ENCODE measurements around the gene CDHR1. TPM values are rescaled to one million over a fixed set of nuclear protein-coding genes. Genes with fewer than 3 reads are reported as not detected.
"Not testable (repeated sequence)": the region's sequence is repeated elsewhere in the genome, so short reads cannot be mapped to it uniquely, and the experiment has no call there.

CDHR1 gene
- total RNA-seq, 1 experiment from 2014 or later, result 5.0 TPM

- POLR2A ChIA-PET, result not testable (repeated sequence)
Observed at GRCh38 chr10:84168382-84168781, 26.0 kb upstream of the CDHR1 start.

DNA sequence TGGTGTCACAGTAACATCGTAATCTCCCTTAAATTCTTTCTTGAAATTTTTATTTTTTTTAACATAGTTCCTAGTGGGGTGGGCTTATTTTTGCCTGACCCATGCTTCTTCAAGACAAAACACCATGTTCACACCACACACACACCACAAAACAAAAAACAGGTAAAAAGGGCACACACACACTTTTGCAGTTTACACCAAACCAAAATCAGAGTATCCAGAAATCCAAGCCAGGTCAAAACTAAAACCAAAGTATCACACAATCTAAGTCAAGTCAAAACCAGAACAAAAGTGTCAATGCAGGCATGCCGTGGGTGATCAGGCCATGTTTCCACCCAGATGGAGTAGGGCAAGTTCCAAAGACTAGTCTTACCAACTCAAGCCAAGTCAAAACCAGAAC is 23.1 kb upstream of the CDHR1 start:
- ATAC-seq; CTCF ChIA-PET; DNase-seq (ENCODE audit: low spot score); H3K4me1 Mint-ChIP-seq; H3K27ac Mint-ChIP-seq; H3K4me3 Mint-ChIP-seq; H3K27me3 Mint-ChIP-seq (ENCODE audit: low read depth); H3K9me3 Mint-ChIP-seq; H3K36me3 Mint-ChIP-seq: not testable (repeated sequence)
- POLR2A ChIA-PET, result interaction anchor here (0.6 kb wide), 1 partner anchor 1056 kb away, joined by 7 read pairs; no protein-coding TSS in a partner anchor

More at GRCh38 chr10:84168382-84168781, 26.0 kb upstream of the CDHR1 start:
- H3K27me3 Mint-ChIP-seq (ENCODE audit: low read depth); H3K9me3 Mint-ChIP-seq; H3K4me3 Mint-ChIP-seq; H3K36me3 Mint-ChIP-seq; H3K27ac Mint-ChIP-seq; DNase-seq (ENCODE audit: low spot score); CTCF ChIA-PET; ATAC-seq: not testable (repeated sequence)
- H3K4me1 Mint-ChIP-seq, result peaks cover 32% of the 10 kb centered on the region

DNA sequence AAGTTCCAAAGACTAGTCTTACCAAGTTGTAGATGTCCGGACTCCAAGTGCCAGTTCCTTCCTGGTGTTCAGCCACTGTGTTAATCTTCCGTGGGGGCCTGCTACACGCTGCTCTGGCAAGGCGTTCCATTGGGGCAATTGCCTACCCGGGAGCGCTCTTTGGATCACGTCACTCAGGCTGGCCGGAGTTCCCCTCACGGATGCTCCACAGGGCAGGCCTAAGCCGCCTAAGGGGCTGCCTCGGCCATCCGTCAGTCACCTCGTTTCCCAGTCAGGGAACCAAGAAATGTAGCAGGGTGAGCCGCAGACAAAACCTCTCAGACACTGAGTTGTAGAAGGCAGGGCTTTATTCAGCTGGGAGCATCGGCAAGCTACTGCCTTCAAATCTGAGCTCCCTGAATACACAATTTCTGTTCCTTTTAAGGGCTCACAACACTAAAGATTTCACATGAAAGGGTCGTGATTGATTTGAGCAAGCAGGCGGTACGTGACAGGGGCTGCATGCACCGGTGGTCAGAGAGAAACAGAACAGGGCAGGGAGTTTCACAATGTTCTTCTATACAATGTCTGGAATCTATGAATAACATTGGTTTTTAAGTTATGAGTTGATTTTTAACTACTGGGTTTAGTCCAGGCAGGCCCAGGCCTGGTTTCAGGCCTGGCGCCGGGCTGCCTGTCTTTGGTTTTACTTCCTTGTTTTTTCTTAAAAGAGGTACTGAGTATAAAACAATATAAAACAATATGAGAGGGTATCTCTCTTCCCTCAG is 22.5 kb upstream of the CDHR1 start:
- POLR2A ChIA-PET; DNase-seq (ENCODE audit: low spot score); H3K27me3 Mint-ChIP-seq (ENCODE audit: low read depth); CTCF ChIA-PET; H3K4me1 Mint-ChIP-seq; H3K36me3 Mint-ChIP-seq; H3K27ac Mint-ChIP-seq; H3K9me3 Mint-ChIP-seq; ATAC-seq; H3K4me3 Mint-ChIP-seq: not testable (repeated sequence)

DNA sequence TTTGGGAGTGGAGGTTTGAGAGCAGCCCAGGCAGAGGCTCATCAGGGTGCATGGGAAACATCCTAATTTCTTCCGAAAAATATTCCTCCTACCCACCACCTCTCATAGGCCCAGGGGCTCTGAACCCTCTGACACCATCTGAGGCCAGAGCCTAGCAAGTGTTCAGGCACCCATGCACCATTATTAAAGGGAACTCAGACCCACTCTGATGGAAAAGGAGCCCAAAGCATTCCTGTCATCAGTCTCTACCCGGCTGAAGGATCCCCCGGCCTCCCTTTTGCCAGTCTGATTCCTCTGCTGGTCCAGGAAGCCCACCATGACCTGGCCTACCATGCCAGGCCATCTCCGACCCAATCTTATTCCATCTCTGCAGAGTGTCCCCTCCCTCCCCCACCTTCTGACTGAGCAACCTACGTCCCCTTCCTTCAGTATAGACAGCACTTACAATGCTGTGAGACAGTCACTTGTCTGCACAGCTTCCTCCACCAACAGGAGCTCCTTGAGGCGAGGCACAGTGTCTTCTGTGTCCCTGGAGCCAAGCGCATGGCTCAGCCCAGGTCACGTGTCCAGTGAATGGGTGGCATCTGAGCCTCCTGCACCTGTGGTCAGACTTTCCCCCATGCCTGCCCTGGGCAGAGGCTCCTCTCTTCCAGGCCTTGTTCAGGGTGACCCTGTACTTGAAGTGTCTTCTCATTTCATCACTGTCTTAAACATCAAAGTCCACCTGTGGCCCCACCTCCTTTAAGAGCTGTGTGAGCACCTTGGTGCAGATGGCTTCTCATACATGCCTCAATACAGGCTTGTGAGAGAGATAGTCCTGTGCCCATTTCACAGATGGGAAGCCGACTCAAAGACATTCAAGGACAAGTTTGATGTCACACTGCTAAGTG is 21.6 kb upstream of the CDHR1 start:
- Mint-ChIP-seq H3K36me3 (no peaks in the 10 kb centered on the region), H3K27me3 (ENCODE audit: low read depth) (no peaks in the 10 kb centered on the region; the same call in 1 of the 2 replicates), H3K4me3 (no peak overlapping the region), H3K9me3 (no peaks in the 10 kb centered on the region), H3K4me1 (no peaks in the 10 kb centered on the region), H3K27ac (no peak overlapping the region)
- DNase-seq (ENCODE audit: low spot score) (no peak), ATAC-seq (no peak)
- POLR2A ChIA-PET, result no interaction called here
- CTCF ChIA-PET, result no interaction called here
- TF ChIP-seq ZNF317 (CRISPR knock-in tag; IDR thresholded peaks at IDR 0.05; ENCODE audit: borderline replicate concordance, low read depth) (no peak), OVOL2 (CRISPR knock-in tag; IDR thresholded peaks at IDR 0.05; ENCODE audit: borderline replicate concordance) (no peak), SP1 (CRISPR knock-in tag; conservative IDR thresholded peaks at IDR 0.05) (no peak), HMGA2 (CRISPR knock-in tag; IDR thresholded peaks at IDR 0.05) (no peak), FOXJ3 (CRISPR knock-in tag; IDR thresholded peaks at IDR 0.05; ENCODE audit: borderline replicate concordance) (no peak), CDX4 (CRISPR knock-in tag; IDR thresholded peaks at IDR 0.05; ENCODE audit: borderline replicate concordance) (no peak), GRHL2 (CRISPR knock-in tag; IDR thresholded peaks at IDR 0.05; ENCODE audit: insufficient replicate concordance, severe bottlenecking) (no peak), ZNF416 (CRISPR knock-in tag; IDR thresholded peaks at IDR 0.05) (no peak), ATF1 (CRISPR knock-in tag; IDR thresholded peaks at IDR 0.05) (no peak)
- TF ChIP-seq, protein P1, sequence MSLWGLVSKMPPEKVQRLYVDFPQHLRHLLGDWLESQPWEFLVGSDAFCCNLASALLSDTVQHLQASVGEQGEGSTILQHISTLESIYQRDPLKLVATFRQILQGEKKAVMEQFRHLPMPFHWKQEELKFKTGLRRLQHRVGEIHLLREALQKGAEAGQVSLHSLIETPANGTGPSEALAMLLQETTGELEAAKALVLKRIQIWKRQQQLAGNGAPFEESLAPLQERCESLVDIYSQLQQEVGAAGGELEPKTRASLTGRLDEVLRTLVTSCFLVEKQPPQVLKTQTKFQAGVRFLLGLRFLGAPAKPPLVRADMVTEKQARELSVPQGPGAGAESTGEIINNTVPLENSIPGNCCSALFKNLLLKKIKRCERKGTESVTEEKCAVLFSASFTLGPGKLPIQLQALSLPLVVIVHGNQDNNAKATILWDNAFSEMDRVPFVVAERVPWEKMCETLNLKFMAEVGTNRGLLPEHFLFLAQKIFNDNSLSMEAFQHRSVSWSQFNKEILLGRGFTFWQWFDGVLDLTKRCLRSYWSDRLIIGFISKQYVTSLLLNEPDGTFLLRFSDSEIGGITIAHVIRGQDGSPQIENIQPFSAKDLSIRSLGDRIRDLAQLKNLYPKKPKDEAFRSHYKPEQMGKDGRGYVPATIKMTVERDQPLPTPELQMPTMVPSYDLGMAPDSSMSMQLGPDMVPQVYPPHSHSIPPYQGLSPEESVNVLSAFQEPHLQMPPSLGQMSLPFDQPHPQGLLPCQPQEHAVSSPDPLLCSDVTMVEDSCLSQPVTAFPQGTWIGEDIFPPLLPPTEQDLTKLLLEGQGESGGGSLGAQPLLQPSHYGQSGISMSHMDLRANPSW (CRISPR knock-in tag; conservative IDR thresholded peaks at IDR 0.05; ENCODE audit: low read depth), result no peak
- TF ChIP-seq, protein P2, sequence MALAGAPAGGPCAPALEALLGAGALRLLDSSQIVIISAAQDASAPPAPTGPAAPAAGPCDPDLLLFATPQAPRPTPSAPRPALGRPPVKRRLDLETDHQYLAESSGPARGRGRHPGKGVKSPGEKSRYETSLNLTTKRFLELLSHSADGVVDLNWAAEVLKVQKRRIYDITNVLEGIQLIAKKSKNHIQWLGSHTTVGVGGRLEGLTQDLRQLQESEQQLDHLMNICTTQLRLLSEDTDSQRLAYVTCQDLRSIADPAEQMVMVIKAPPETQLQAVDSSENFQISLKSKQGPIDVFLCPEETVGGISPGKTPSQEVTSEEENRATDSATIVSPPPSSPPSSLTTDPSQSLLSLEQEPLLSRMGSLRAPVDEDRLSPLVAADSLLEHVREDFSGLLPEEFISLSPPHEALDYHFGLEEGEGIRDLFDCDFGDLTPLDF (CRISPR knock-in tag; IDR thresholded peaks at IDR 0.05), result no peak
- TF ChIP-seq, protein P3, sequence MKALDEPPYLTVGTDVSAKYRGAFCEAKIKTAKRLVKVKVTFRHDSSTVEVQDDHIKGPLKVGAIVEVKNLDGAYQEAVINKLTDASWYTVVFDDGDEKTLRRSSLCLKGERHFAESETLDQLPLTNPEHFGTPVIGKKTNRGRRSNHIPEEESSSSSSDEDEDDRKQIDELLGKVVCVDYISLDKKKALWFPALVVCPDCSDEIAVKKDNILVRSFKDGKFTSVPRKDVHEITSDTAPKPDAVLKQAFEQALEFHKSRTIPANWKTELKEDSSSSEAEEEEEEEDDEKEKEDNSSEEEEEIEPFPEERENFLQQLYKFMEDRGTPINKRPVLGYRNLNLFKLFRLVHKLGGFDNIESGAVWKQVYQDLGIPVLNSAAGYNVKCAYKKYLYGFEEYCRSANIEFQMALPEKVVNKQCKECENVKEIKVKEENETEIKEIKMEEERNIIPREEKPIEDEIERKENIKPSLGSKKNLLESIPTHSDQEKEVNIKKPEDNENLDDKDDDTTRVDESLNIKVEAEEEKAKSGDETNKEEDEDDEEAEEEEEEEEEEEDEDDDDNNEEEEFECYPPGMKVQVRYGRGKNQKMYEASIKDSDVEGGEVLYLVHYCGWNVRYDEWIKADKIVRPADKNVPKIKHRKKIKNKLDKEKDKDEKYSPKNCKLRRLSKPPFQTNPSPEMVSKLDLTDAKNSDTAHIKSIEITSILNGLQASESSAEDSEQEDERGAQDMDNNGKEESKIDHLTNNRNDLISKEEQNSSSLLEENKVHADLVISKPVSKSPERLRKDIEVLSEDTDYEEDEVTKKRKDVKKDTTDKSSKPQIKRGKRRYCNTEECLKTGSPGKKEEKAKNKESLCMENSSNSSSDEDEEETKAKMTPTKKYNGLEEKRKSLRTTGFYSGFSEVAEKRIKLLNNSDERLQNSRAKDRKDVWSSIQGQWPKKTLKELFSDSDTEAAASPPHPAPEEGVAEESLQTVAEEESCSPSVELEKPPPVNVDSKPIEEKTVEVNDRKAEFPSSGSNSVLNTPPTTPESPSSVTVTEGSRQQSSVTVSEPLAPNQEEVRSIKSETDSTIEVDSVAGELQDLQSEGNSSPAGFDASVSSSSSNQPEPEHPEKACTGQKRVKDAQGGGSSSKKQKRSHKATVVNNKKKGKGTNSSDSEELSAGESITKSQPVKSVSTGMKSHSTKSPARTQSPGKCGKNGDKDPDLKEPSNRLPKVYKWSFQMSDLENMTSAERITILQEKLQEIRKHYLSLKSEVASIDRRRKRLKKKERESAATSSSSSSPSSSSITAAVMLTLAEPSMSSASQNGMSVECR (CRISPR knock-in tag; IDR thresholded peaks at IDR 0.05; ENCODE audit: borderline replicate concordance), result no peak
- TF ChIP-seq, protein P4, sequence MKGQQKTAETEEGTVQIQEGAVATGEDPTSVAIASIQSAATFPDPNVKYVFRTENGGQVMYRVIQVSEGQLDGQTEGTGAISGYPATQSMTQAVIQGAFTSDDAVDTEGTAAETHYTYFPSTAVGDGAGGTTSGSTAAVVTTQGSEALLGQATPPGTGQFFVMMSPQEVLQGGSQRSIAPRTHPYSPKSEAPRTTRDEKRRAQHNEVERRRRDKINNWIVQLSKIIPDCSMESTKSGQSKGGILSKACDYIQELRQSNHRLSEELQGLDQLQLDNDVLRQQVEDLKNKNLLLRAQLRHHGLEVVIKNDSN (CRISPR knock-in tag; IDR thresholded peaks at IDR 0.05), result no peak
- TF ChIP-seq, protein P5, sequence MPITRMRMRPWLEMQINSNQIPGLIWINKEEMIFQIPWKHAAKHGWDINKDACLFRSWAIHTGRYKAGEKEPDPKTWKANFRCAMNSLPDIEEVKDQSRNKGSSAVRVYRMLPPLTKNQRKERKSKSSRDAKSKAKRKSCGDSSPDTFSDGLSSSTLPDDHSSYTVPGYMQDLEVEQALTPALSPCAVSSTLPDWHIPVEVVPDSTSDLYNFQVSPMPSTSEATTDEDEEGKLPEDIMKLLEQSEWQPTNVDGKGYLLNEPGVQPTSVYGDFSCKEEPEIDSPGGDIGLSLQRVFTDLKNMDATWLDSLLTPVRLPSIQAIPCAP (CRISPR knock-in tag; IDR thresholded peaks at IDR 0.05), result no peak

Measured in WTC11 (cell line).